ENCODE results near the gene ELFN1. TPM values are rescaled to one million over a fixed set of nuclear protein-coding genes. Genes with fewer than 3 reads are reported as not detected.

Gene ELFN1
- total RNA-seq, 3 donors from 2014 or later = 0.26 to 0.44 (median 0.41) TPM

GRCh38 chr7:1738511-1738910 lies 68.4 kb downstream of the ELFN1 start:
- DNase-seq (no peak), ATAC-seq (no peak)
- TF ChIP-seq, protein P1, sequence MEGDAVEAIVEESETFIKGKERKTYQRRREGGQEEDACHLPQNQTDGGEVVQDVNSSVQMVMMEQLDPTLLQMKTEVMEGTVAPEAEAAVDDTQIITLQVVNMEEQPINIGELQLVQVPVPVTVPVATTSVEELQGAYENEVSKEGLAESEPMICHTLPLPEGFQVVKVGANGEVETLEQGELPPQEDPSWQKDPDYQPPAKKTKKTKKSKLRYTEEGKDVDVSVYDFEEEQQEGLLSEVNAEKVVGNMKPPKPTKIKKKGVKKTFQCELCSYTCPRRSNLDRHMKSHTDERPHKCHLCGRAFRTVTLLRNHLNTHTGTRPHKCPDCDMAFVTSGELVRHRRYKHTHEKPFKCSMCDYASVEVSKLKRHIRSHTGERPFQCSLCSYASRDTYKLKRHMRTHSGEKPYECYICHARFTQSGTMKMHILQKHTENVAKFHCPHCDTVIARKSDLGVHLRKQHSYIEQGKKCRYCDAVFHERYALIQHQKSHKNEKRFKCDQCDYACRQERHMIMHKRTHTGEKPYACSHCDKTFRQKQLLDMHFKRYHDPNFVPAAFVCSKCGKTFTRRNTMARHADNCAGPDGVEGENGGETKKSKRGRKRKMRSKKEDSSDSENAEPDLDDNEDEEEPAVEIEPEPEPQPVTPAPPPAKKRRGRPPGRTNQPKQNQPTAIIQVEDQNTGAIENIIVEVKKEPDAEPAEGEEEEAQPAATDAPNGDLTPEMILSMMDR (IDR thresholded peaks at IDR 0.05) = no peak
- intact Hi-C loops (cut with DNase I, micrococcal nuclease) = no loop called here
- Histone ChIP-seq H3K4me3 (no peak overlapping the region), H3K36me3 (ENCODE audit: low read depth) (no peaks in the 10 kb centered on the region), H3K9me3 (no peaks in the 10 kb centered on the region), H3K4me1 (ENCODE audit: low read depth) (peaks cover 12% of the 10 kb centered on the region)

GRCh38 chr7:1738956-1739355 lies 68.9 kb downstream of the ELFN1 start:
- no peak for DNase-seq
- ATAC-seq = no peak
- TF ChIP-seq, protein P1 (IDR thresholded peaks at IDR 0.05) = no peak
- no peaks in the 10 kb centered on the region for H3K9me3 ChIP-seq
- no peaks in the 10 kb centered on the region for H3K36me3 ChIP-seq (ENCODE audit: low read depth)
- H3K4me1 ChIP-seq (ENCODE audit: low read depth) = peaks cover 12% of the 10 kb centered on the region
- no peak overlapping the region for H3K4me3 ChIP-seq
- intact Hi-C loops (cut with DNase I, micrococcal nuclease) = no loop called here

DNA sequence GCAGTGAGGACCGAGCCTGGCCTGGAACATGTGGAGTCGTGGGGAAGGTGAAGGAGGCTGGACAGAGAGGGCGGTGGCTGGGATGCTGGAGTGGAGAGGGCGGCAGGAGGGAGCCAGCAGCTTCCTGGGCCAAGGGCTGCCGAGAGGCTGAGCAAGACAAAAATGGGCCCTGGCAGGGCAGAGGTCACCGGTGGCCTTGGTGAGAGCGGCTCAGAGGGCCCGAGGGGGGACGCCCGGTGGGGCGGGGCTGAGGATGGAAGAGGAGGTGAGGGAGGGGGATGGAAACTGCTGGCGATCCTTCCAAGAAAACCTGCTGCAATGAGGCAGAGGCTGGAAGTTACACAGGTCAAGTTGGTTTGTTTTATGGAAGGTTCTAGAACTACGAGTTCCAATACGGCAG lies 69.5 kb downstream of the ELFN1 start:
- ATAC-seq = no peak
- no peaks in the 10 kb centered on the region for H3K36me3 ChIP-seq (ENCODE audit: low read depth)
- DNase-seq = no peak
- H3K9me3 ChIP-seq = no peaks in the 10 kb centered on the region
- H3K4me3 ChIP-seq = no peak overlapping the region
- peaks cover 12% of the 10 kb centered on the region for H3K4me1 ChIP-seq (ENCODE audit: low read depth)
- intact Hi-C loops (cut with DNase I, micrococcal nuclease) = no loop called here
- TF ChIP-seq, protein P1 (IDR thresholded peaks at IDR 0.05) = no peak

- Histone ChIP-seq H3K36me3 (ENCODE audit: low read depth) (no peaks in the 10 kb centered on the region), H3K4me1 (ENCODE audit: low read depth) (peaks cover 12% of the 10 kb centered on the region), H3K9me3 (no peaks in the 10 kb centered on the region), H3K4me3 (no peak overlapping the region)
- no peak for ATAC-seq
- intact Hi-C loops (cut with DNase I, micrococcal nuclease) = no loop called here
- TF ChIP-seq, protein P1 (IDR thresholded peaks at IDR 0.05) = no peak
- no peak for DNase-seq
These were observed 70.1 kb downstream of the ELFN1 start for GRCh38 chr7:1740214-1740613.

DNA sequence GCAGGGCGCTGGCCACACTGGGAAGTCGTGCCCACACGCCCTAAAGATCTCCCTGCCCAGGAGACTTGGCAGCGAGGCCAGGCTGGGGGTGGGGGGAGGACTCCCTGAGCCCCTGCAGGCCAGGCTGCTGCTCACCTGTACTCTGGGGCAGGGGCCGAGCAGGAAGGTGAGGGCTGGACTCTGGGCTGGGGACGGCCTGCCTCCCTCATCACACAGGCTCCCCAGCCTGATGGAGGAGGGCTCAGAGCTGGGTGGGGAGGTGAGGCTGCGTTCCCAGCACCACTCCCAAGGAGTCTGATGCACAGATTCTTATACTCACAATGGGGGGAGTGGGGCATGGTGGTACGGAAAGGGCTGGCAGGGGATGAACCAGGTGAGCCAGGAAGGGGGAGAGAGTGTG lies 71.2 kb downstream of the ELFN1 start:
- ATAC-seq (no peak), DNase-seq (no peak)
- Histone ChIP-seq H3K36me3 (ENCODE audit: low read depth) (no peaks in the 10 kb centered on the region), H3K4me1 (ENCODE audit: low read depth) (peaks cover 12% of the 10 kb centered on the region), H3K4me3 (no peak overlapping the region), H3K9me3 (no peaks in the 10 kb centered on the region)
- TF ChIP-seq, protein P1 (IDR thresholded peaks at IDR 0.05) = no peak
- intact Hi-C loops (cut with DNase I, micrococcal nuclease) = no loop called here
